Sigmoid colon (tissue), 7 donors: ENCODE measurements around the gene MNT. TPM values are rescaled to one million over a fixed set of nuclear protein-coding genes. Genes with fewer than 3 reads are reported as not detected.

Experiments used
- DNase-seq: peaks from one replicate; pipeline ENCODE4 v3.0.0-alpha.2; 2019
- H3K27ac ChIP-seq, 4 donors: fragments of 200-600 bp; sonication (generic); one replicate each; pipeline ENCODE4 v1.5.1; 2016 to 2019; ENCODE audit warnings: mild to moderate bottlenecking in 1 of 4
- H3K27me3 ChIP-seq, 3 donors: fragments of 200-600 bp; sonication (generic); one replicate each; pipeline ENCODE4 v1.5.1; 2019; ENCODE audit warnings: mild to moderate bottlenecking in 1 of 3
- H3K36me3 ChIP-seq, 4 donors: fragments of 200-600 bp; sonication (generic); one replicate each; pipeline ENCODE4 v1.5.1; 2016 to 2019
- H3K4me1 ChIP-seq, 4 donors: fragments of 200-600 bp; sonication (generic); one replicate each; pipeline ENCODE4 v1.5.1; 2017 to 2019
- H3K4me3 ChIP-seq, 4 donors: fragments of 200-600 bp; sonication (generic); one replicate each; pipeline ENCODE4 v1.5.1; 2017 to 2019; ENCODE audit warnings: mild to moderate bottlenecking in 2 of 4, moderate library complexity in 1 of 4
- H3K9me3 ChIP-seq, 4 donors: fragments of 200-600 bp in 3 of 4; sonication (generic) in 3 of 4; one replicate each; pipeline versions ENCODE4 v1.5.1 to v1.6.1; 2013 to 2019
- CTCF ChIP-seq, 4 experiments: fragments of 450-650 bp in 3 of 4; fragments of 200-600 bp in 1 of 4; IDR thresholded peaks; one replicate each; pipeline ENCODE4 v1.5.1; 2016 to 2019; ENCODE audit warnings: antibody characterized with exemption in 4 of 4, mild to moderate bottlenecking in 3 of 4, moderate library complexity in 2 of 4
- EP300 ChIP-seq, 4 donors: sonication (generic); formaldehyde crosslinking; IDR thresholded peaks; one replicate each; pipeline ENCODE4 v1.6.1; 2017; ENCODE audit warnings: antibody characterized with exemption in 4 of 4
- POLR2A ChIP-seq, 2 donors: fragments of 450-650 bp; IDR thresholded peaks; one replicate each; pipeline ENCODE4 v1.6.1; 2016; ENCODE audit warnings: antibody characterized with exemption in 2 of 2, mild to moderate bottlenecking in 2 of 2, moderate library complexity in 2 of 2
- POLR2AphosphoS5 ChIP-seq, 4 donors: sonication (generic); formaldehyde crosslinking; IDR thresholded peaks; one replicate each; pipeline ENCODE4 v1.6.1; 2017; ENCODE audit warnings: antibody characterized with exemption in 4 of 4
- WGBS, 2 donors: extraction: QIAGEN DNeasy Blood & Tissue Kit; methylation state at CpG; one replicate each; pipeline ENCODE4 v1.1.7; 2013; 5-methylcytosine and 5-hydroxymethylcytosine counted together
- intact Hi-C: fragments of 100-400 bp; cut with DNase I; formaldehyde crosslinking; loops from one replicate; pipeline ENCODE4 v1.15.1; 2023
- polyA plus RNA-seq, 3 donors: library from polyadenylated mRNA; stranded (reverse); fragments of 200-250 nt; gene quantifications; one replicate each; pipeline ENCODE4 v1.2.3, GENCODE V29; 2013
- total RNA-seq, 4 donors: library from RNA; depleted of rRNA; stranded (reverse); fragments of >200 nt; gene quantifications; one replicate each; pipeline ENCODE4 v1.1.0, GENCODE V29; 2016
- donor health status: healthy with polysubstance abuse.
- donor health status: Bipolar disorder and iron deficiency.
- donor health status: healthy.

The MNT gene
- total and polyA plus RNA-seq, 7 donors, result 2.1 to 24.1 (median 7.7) TPM

DNA sequence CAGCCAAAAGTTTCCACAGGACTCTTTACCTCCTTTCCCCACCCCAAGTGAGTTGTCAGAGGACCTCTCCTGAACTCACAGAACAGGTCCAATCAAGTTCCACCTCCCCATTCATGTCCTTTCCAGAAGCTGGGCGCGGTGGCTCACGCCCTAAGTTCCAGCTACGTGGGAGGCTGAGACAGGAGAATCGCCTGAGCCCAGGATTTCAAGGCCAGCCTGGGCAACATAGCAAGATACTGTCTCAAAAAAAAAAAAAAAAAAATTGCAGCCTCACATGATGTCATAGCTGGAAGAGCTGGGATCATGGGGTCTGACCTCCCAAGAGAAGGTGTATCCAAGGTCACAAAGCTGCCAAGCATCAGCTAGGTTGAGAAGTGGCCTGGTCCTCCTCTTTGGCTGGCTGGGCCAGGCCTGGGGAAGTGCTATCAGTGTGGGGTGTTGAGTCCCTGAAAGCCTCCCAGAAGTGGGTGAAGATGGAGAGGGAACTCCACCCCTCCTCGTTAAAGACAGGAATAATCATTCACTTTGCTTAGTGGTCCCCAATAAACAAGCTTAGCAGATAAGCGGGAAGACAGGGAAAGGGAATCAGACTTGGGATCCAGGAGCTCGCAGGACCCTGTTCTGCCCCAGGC, 5.5 kb upstream of the MNT start:
- 16 to 70% methylated on average over 8 of the region's 8 CpGs for WGBS, 2 donors
- H3K4me1 ChIP-seq, result peaks cover 0 to 56% (median 56%) of the 10 kb centered on the region in 4 donors
- intact Hi-C loops, result no loop called here

DNA sequence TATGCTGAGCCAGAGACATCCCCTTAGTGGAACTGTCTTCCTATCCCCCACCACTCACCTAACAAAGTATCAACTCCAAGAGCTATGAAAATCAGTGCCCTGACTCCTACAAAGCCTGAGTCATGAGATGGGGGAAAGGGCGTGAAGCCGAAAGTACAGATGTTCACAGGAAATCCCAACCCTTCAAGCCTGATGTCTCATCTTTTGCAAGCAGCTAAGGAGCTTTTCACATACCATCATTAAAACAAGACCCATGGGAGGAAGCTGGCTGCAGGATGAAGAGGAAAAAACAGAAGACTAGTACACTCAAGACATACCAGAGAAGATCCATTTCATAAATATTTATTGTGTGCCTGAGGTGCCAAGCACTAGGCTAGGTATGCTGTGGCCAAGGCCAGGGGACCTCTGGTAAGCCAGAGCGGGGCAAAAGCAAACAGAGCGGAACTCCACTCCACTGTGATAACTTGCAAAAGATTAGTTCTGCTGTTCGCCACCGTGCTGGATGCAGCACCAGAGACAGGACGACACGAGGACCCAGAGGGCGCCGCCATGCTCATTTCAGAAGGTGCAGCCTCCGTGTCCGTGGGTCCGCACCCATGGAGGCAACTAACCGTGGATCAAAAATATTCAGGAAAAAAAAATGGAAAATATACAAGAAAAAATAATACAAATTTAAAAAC, 4.5 kb upstream of the MNT start:
- peak; percentile 76 for DNase-seq
- no peaks in the 10 kb centered on the region for H3K36me3 ChIP-seq
- no peaks in the 10 kb centered on the region for H3K9me3 ChIP-seq
- peak overlapping the region; percentile 97 to 100 (median 98) for H3K27ac ChIP-seq
- H3K4me1 ChIP-seq, result peaks cover 4 to 56% (median 56%) of the 10 kb centered on the region in 4 donors
- H3K4me3 ChIP-seq, result no peak overlapping the region
- no peaks in the 10 kb centered on the region for H3K27me3 ChIP-seq
- intact Hi-C loops, result no loop called here
- TF ChIP-seq POLR2A (IDR thresholded peaks at IDR 0.05) (no peak), POLR2AphosphoS5 (IDR thresholded peaks at IDR 0.05) (peak in 1 of 4 donors; percentile 50)
- 85% methylated on average over 14 of the region's 14 CpGs for WGBS, 2 donors

More for the DNA sequence above, 5.5 kb upstream of the MNT start:
- Histone ChIP-seq H3K9me3 (no peaks in the 10 kb centered on the region), H3K4me3 (no peak overlapping the region), H3K36me3 (no peaks in the 10 kb centered on the region), H3K27me3 (no peaks in the 10 kb centered on the region), H3K27ac (peak overlapping the region; percentile 97 to 100 (median 98))
- TF ChIP-seq EP300 (IDR thresholded peaks at IDR 0.05), result no peak
- TF ChIP-seq POLR2A (IDR thresholded peaks at IDR 0.05), result no peak
- no peak for TF ChIP-seq POLR2AphosphoS5 (IDR thresholded peaks at IDR 0.05)
- TF ChIP-seq CTCF (IDR thresholded peaks at IDR 0.05), result no peak
- peak; percentile 69 for DNase-seq

DNA sequence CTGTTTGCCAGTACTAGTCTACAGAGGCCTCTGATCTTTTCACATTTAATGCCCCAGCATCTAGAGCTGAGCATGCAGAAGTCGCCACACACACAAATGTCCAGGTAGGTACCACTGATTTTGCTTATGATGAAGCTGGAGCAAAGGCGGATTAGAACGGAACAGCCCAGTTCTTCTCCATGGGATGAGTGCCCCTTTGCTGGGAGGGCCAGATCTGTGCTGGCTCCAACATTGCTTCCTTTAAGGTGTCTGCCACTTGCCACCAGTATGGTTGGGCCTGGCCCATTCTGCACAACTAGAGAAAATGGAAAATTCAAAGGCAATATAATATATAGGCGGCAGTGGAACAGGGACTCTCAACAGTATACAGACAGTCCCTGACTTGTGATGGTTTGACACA, 2.2 kb upstream of the MNT start:
- WGBS, 2 donors, result 96 to 97% methylated on average over 4 of the region's 4 CpGs
- Histone ChIP-seq H3K36me3 (no peaks in the 10 kb centered on the region), H3K9me3 (no peaks in the 10 kb centered on the region), H3K27me3 (no peaks in the 10 kb centered on the region), H3K27ac (peak overlapping the region; percentile 97 to 100 (median 98)), H3K4me3 (no peak overlapping the region), H3K4me1 (peaks cover 4 to 69% (median 63%) of the 10 kb centered on the region in 4 donors)
- intact Hi-C loops, result no loop called here
- TF ChIP-seq POLR2A (IDR thresholded peaks at IDR 0.05), result no peak
- no peak for TF ChIP-seq CTCF (IDR thresholded peaks at IDR 0.05)
- TF ChIP-seq EP300 (IDR thresholded peaks at IDR 0.05), result no peak
- TF ChIP-seq POLR2AphosphoS5 (IDR thresholded peaks at IDR 0.05), result no peak
- DNase-seq, result no peak

GRCh38 chr17:2402544-2402943, 1.7 kb upstream of the MNT start:
- Histone ChIP-seq H3K4me1 (peaks cover 4 to 73% (median 67%) of the 10 kb centered on the region in 4 donors), H3K27ac (peak overlapping the region; percentile 97 to 100 (median 98)), H3K36me3 (no peaks in the 10 kb centered on the region), H3K9me3 (no peaks in the 10 kb centered on the region), H3K27me3 (no peaks in the 10 kb centered on the region), H3K4me3 (peak overlapping the region; percentile 71 to 94 (median 89))
- intact Hi-C loops, result no loop called here
- DNase-seq, result peak; percentile 74
- WGBS, 2 donors, result 35 to 57% methylated on average over 15 of the region's 15 CpGs
- no peak for TF ChIP-seq POLR2AphosphoS5 (IDR thresholded peaks at IDR 0.05)

DNA sequence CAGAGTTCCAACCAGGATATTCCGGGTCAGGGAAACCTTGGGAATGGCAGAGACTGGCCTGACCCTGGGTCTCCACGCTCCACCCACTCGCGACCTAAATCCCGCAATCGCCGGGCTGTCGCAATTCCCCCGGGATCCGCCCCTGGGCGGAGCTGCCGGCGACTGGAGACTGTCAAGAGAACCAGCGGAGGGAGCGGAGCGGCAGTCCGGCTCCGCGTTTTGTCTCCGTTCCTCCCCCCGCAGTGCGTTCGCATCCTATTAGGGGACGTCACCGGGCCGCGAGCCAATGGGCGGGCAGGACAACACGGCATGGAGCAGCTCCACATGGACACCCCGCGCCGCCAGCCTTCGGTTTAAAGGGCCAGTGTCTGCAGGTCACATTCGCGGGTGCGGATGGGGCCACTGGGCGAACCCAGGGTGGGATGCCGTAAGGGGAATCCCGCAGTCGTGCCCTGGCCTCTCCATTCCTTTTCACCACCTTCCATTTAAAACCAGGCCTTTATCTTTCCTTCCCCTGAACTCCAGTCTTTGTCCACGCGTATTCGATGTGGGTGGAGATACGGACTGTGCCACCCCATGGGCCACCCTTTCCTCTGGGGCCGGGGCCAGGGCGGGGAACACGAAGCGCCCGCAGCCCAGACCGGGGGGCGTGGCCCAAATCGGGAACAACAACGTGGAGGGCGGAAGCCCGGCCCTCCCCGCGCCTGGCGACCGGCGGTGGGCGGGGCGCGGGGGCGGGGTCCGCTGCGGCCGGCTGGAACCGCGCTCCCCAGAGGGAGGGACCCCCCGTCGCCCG, 764 bp upstream of the MNT start:
- Histone ChIP-seq H3K9me3 (no peaks in the 10 kb centered on the region), H3K36me3 (no peaks in the 10 kb centered on the region), H3K27me3 (no peaks in the 10 kb centered on the region), H3K4me3 (peak overlapping the region; percentile 71 to 94 (median 89)), H3K27ac (peak overlapping the region; percentile 97 to 100 (median 98)), H3K4me1 (peaks cover 4 to 73% (median 64%) of the 10 kb centered on the region in 4 donors)
- WGBS, 2 donors, result 0% methylated on average over 72 of the region's 72 CpGs
- intact Hi-C loops, result loop anchor here (1.0 kb wide), 1 partner anchor 8 kb away; no protein-coding TSS in a partner anchor
- TF ChIP-seq POLR2AphosphoS5 (IDR thresholded peaks at IDR 0.05), result peak; percentile 64 to 89 (median 84)
- TF ChIP-seq EP300 (IDR thresholded peaks at IDR 0.05), result peak in 2 of 4 donors; percentile 76 to 78
- TF ChIP-seq POLR2A (IDR thresholded peaks at IDR 0.05), result no peak
- peak; percentile 100 for DNase-seq
